ENCODE data around the gene STAM2.

DNA sequence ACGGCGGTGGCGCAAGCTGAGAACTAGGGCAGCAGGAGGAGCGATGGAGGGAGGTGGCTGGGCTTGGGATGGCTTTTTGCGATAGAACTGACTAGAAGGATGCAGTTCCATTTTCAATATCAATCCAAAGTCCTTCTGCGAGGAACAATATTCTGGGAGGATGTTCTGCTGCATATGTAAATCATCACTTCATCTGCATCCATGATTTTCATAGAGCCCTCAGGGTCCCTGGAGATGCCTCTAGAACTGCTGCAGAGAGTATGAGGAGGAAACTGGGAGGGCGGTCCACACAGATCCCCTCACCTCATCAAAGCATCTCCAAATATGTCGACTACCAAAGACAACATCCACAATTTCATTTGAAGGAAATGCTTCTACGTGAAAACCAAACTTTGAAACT, 97.5 kb downstream of the STAM2 start:
- TF ChIP-seq EP300 (IDR thresholded peaks at IDR 0.05; ENCODE audit: borderline replicate concordance) (no peak), YY1 (IDR thresholded peaks at IDR 0.05; ENCODE audit: low read depth) (no peak), ZBTB7A (IDR thresholded peaks at IDR 0.05; ENCODE audit: low read depth) (no peak), FOXM1 (IDR thresholded peaks at IDR 0.05; ENCODE audit: borderline replicate concordance, low read depth) (no peak), CREB1 (IDR thresholded peaks at IDR 0.05; ENCODE audit: low read depth) (no peak), REST (IDR thresholded peaks at IDR 0.05; ENCODE audit: low read depth) (no peak), NFIC (IDR thresholded peaks at IDR 0.05) (no peak), TCF12 (IDR thresholded peaks at IDR 0.05; ENCODE audit: low read depth) (no peak), TEAD4 (IDR thresholded peaks at IDR 0.05) (no peak), EGR1 (IDR thresholded peaks at IDR 0.05) (no peak)
